Liver (tissue), 9 donors: ENCODE data around the gene F13A1. TPM values are rescaled to one million over a fixed set of nuclear protein-coding genes. Genes with fewer than 3 reads are reported as not detected.

Experiments used
- DNase-seq: peaks from one replicate; pipeline ENCODE4 v3.0.0-alpha.2; 2017; ENCODE audit warnings: low spot score
- H3K27ac ChIP-seq, 2 donors: one replicate each; pipeline ENCODE4 v1.7.0; 2013; ENCODE audit warnings: inconsistent platforms in 2 of 2, low read length in 2 of 2, control low read depth in 1 of 2, low read depth in 1 of 2, mild to moderate bottlenecking in 1 of 2
- H3K27me3 ChIP-seq, 4 donors: one replicate each; pipeline versions ENCODE4 v1.6.1 to v1.7.0; 2013; ENCODE audit warnings: low read length in 3 of 4, inconsistent platforms in 1 of 4, mild to moderate bottlenecking in 1 of 4, moderate library complexity in 1 of 4; ENCODE audit not compliant: control insufficient read depth in 4 of 4, insufficient read depth in 4 of 4
- H3K36me3 ChIP-seq, 4 donors: one replicate each; pipeline versions ENCODE4 v1.6.1 to v1.7.0; 2013; ENCODE audit warnings: low read length in 3 of 4, mild to moderate bottlenecking in 3 of 4, low read depth in 1 of 4, moderate library complexity in 1 of 4; ENCODE audit not compliant: control insufficient read depth in 4 of 4, insufficient read depth in 3 of 4
- H3K4me1 ChIP-seq, 4 donors: one replicate each; pipeline versions ENCODE4 v1.6.1 to v1.7.0; 2013; ENCODE audit warnings: low read length in 3 of 4, mild to moderate bottlenecking in 3 of 4, moderate library complexity in 1 of 4; ENCODE audit not compliant: control insufficient read depth in 4 of 4, insufficient read depth in 4 of 4
- H3K4me3 ChIP-seq, 3 donors: one replicate each; pipeline versions ENCODE4 v1.6.1 to v1.7.0; 2013; ENCODE audit warnings: low read length in 3 of 3, control low read depth in 1 of 3, low read depth in 1 of 3, mild to moderate bottlenecking in 1 of 3
- H3K9ac ChIP-seq, 2 donors: one replicate each; pipeline ENCODE4 v1.7.0; 2013; ENCODE audit warnings: low read length in 2 of 2, mild to moderate bottlenecking in 2 of 2, moderate library complexity in 2 of 2, control low read depth in 1 of 2, low read depth in 1 of 2
- H3K9me3 ChIP-seq, 4 donors: one replicate each; pipeline versions ENCODE4 v1.6.1 to v1.7.0; 2013; ENCODE audit warnings: low read length in 3 of 4; ENCODE audit not compliant: control insufficient read depth in 4 of 4
- ATF3 ChIP-seq: IDR thresholded peaks from 2 replicates; pipeline ENCODE4 v1.6.1; 2016; ENCODE audit warnings: antibody characterized with exemption
- CTCF ChIP-seq: fragments of 150-350 bp; IDR thresholded peaks from 2 replicates; pipeline ENCODE4 v1.5.1; 2017; ENCODE audit warnings: improper control_type of control experiment, low read depth, low read length; ENCODE audit not compliant: missing input control
- EGR1 ChIP-seq, 2 donors: IDR thresholded peaks; 2 replicates each; pipeline ENCODE4 v1.6.1; 2016 to 2018; ENCODE audit warnings: antibody characterized with exemption in 2 of 2, low read depth in 2 of 2
- FOXA1 ChIP-seq: IDR thresholded peaks from 2 replicates; pipeline ENCODE4 v1.6.1; 2016; ENCODE audit warnings: antibody characterized with exemption
- HNF4A ChIP-seq, 2 donors: conservative IDR thresholded peaks; 2 replicates each; pipeline ENCODE4 v1.6.1; 2016; ENCODE audit warnings: antibody characterized with exemption in 2 of 2, mild to moderate bottlenecking in 2 of 2
- HNF4G ChIP-seq: IDR thresholded peaks from 2 replicates; pipeline ENCODE4 v1.6.1; 2016; ENCODE audit warnings: antibody characterized with exemption
- JUND ChIP-seq, 2 donors: IDR thresholded peaks; 2 replicates each; pipeline ENCODE4 v1.6.1; 2016; ENCODE audit warnings: antibody characterized with exemption in 2 of 2
- MAX ChIP-seq: IDR thresholded peaks from 2 replicates; pipeline ENCODE4 v1.6.1; 2016; ENCODE audit warnings: antibody characterized with exemption
- NR2F2 ChIP-seq: IDR thresholded peaks from 2 replicates; pipeline ENCODE4 v1.6.1; 2016; ENCODE audit warnings: antibody characterized with exemption
- RAD21 ChIP-seq, 2 donors: IDR thresholded peaks; 2 replicates each; pipeline ENCODE4 v1.6.1; 2016; ENCODE audit warnings: antibody characterized with exemption in 2 of 2, mild to moderate bottlenecking in 2 of 2
- REST ChIP-seq: IDR thresholded peaks from 2 replicates; pipeline ENCODE4 v1.6.1; 2016; ENCODE audit warnings: antibody characterized with exemption, mild to moderate bottlenecking
- RXRA ChIP-seq, 2 donors: IDR thresholded peaks; 2 replicates each; pipeline ENCODE4 v1.6.1; 2017 to 2018; ENCODE audit warnings: antibody characterized with exemption in 2 of 2, mild to moderate bottlenecking in 1 of 2
- SP1 ChIP-seq: IDR thresholded peaks from 2 replicates; pipeline ENCODE4 v1.6.1; 2018; ENCODE audit warnings: antibody characterized with exemption, mild to moderate bottlenecking
- YY1 ChIP-seq: IDR thresholded peaks from 2 replicates; pipeline ENCODE4 v1.6.1; 2016; ENCODE audit warnings: antibody characterized with exemption, mild to moderate bottlenecking
- ZBTB33 ChIP-seq: IDR thresholded peaks from 2 replicates; pipeline ENCODE4 v1.6.1; 2016; ENCODE audit warnings: antibody characterized with exemption
- WGBS: extraction: QIAGEN DNeasy Blood & Tissue Kit; methylation state at CpG from one replicate; pipeline ENCODE4 v1.1.7; 2013; 5-methylcytosine and 5-hydroxymethylcytosine counted together
- polyA plus RNA-seq, 2 donors: library from polyadenylated mRNA; stranded (reverse) in 1 of 2; unstranded in 1 of 2; fragments of 200-250 nt in 1 of 2; fragments of >200 nt in 1 of 2; fragmentation: Nextera tagmentation in 1 of 2; extraction: Ambion mirVana in 1 of 2; gene quantifications; one replicate each; pipeline versions ENCODE4 v1.2.1 to v1.2.3, GENCODE V29; 2013 to 2015
- total RNA-seq, 2 donors: library from RNA; depleted of rRNA; stranded (reverse); fragments of >200 nt; gene quantifications; one replicate each; pipeline ENCODE4 v1.2.3, GENCODE V29; 2014
- donor health status: healthy.
- donor health status: healthy.
- donor health status: healthy.
- donor health status: healthy.
- donor health status: healthy.

Gene F13A1
- total and polyA plus RNA-seq, 4 donors: 0.46 to 18.3 (median 5.1) TPM

- peaks cover 0 to 3% (median 0%) of the 10 kb centered on the region in 4 donors for H3K27me3 ChIP-seq
- no peaks in the 10 kb centered on the region for H3K4me1 ChIP-seq
- H3K9me3 ChIP-seq: no peaks in the 10 kb centered on the region
- H3K27ac ChIP-seq: no peak overlapping the region
- no peak for DNase-seq
- no peak overlapping the region for H3K9ac ChIP-seq
- TF ChIP-seq SP1 (no peak), FOXA1 (no peak), NR2F2 (no peak), EGR1 (IDR thresholded peaks at IDR 0.05; ENCODE audit: low read depth in 2 of 2) (no peak), RXRA (IDR thresholded peaks at IDR 0.05) (no peak), HNF4A (conservative IDR thresholded peaks at IDR 0.05) (no peak), MAX (no peak), HNF4G (no peak), RAD21 (IDR thresholded peaks at IDR 0.05) (no peak), REST (no peak), YY1 (no peak), ATF3 (no peak), ZBTB33 (no peak)
- 79% methylated on average over 3 of the region's 3 CpGs for WGBS
- H3K36me3 ChIP-seq: no peaks in the 10 kb centered on the region
- no peak overlapping the region for H3K4me3 ChIP-seq
These were observed 120.8 kb downstream of the F13A1 start for GRCh38 chr6:6199678-6200077.

GRCh38 chr6:6196762-6197161, 123.7 kb downstream of the F13A1 start:
- H3K4me3 ChIP-seq: no peak overlapping the region
- DNase-seq: no peak
- no peaks in the 10 kb centered on the region for H3K4me1 ChIP-seq
- H3K27ac ChIP-seq: no peak overlapping the region
- H3K9ac ChIP-seq: no peak overlapping the region
- no peaks in the 10 kb centered on the region for H3K36me3 ChIP-seq
- 55% methylated on average over 3 of the region's 3 CpGs for WGBS
- TF ChIP-seq REST (no peak), HNF4A (conservative IDR thresholded peaks at IDR 0.05) (no peak), JUND (IDR thresholded peaks at IDR 0.05) (no peak), CTCF (no peak)
- H3K27me3 ChIP-seq: peaks cover 0 to 8% (median 0%) of the 10 kb centered on the region in 4 donors
- H3K9me3 ChIP-seq: no peaks in the 10 kb centered on the region
